Thyroid gland (tissue), 4 donors: ENCODE measurements around the gene ZC3H10. TPM values are rescaled to one million over a fixed set of nuclear protein-coding genes. Genes with fewer than 3 reads are reported as not detected.

ENCODE experiments used
- DNase-seq, 2 donors: peaks; one replicate each; pipeline ENCODE4 v3.0.0-alpha.2; 2019
- H3K27ac ChIP-seq, 3 donors: fragments of 200-600 bp; sonication (generic); 1 replicate in 2 of 3; 2 replicates in 1 of 3; pipeline ENCODE4 v1.5.1; 2016 to 2019; ENCODE audit warnings: mild to moderate bottlenecking in 1 of 3, moderate library complexity in 1 of 3
- H3K27me3 ChIP-seq: fragments of 200-600 bp; sonication (generic); one replicate; pipeline ENCODE4 v1.5.1; 2019
- H3K36me3 ChIP-seq, 2 donors: fragments of 200-600 bp; sonication (generic); one replicate each; pipeline ENCODE4 v1.5.1; 2016 to 2019
- H3K4me1 ChIP-seq, 2 donors: fragments of 200-600 bp; sonication (generic); one replicate each; pipeline ENCODE4 v1.5.1; 2017 to 2019
- H3K4me3 ChIP-seq, 3 donors: fragments of 200-600 bp; sonication (generic); replicated peaks in 1 of 3; 1 replicate in 2 of 3; 2 replicates in 1 of 3; pipeline ENCODE4 v1.5.1; 2016; ENCODE audit warnings: mild to moderate bottlenecking in 1 of 3
- H3K9me3 ChIP-seq: fragments of 200-600 bp; sonication (generic); one replicate; pipeline ENCODE4 v1.5.1; 2017
- CTCF ChIP-seq, 6 experiments: fragments of 200-600 bp in 3 of 6; fragments of 450-650 bp in 3 of 6; sonication (generic) in 3 of 6; IDR thresholded peaks; one replicate each; pipeline ENCODE4 v1.5.1; 2016 to 2019; ENCODE audit warnings: antibody characterized with exemption in 6 of 6, mild to moderate bottlenecking in 2 of 6, inconsistent platforms in 1 of 6, moderate library complexity in 1 of 6
- POLR2A ChIP-seq, 2 donors: fragments of 450-650 bp; IDR thresholded peaks; one replicate each; pipeline ENCODE4 v1.6.1; 2017; ENCODE audit warnings: antibody characterized with exemption in 2 of 2, mild to moderate bottlenecking in 2 of 2, moderate library complexity in 1 of 2
- WGBS, 2 donors: methylation state at CpG; one replicate each; pipeline ENCODE4 v1.1.5; 2017; 5-methylcytosine and 5-hydroxymethylcytosine counted together
- intact Hi-C: fragments of 100-400 bp; cut with DNase I; formaldehyde crosslinking; loops from one replicate; pipeline ENCODE4 v1.15.1; 2023
- total RNA-seq, 4 donors: library from RNA; depleted of rRNA; stranded (reverse); fragments of >200 nt; gene quantifications; one replicate each; pipeline ENCODE4 v1.2.3, GENCODE V29; 2016

ZC3H10 gene
- total RNA-seq, 4 donors from 2014 or later, result 4.7 to 7.7 (median 5.6) TPM

GRCh38 chr12:56152756-56153677, 35.0 kb downstream of the ZC3H10 start:
- WGBS, 2 donors, result 5 to 12% methylated on average over 5 to 8 of the region's 8 CpGs
- Histone ChIP-seq H3K27ac (peak overlapping the region; percentile 89 to 96 (median 92)), H3K4me3 (peak overlapping the region in 2 of 3 donors; percentile 49 to 73), H3K36me3 (no peaks in the 10 kb centered on the region), H3K4me1 (peaks cover 19 to 32% of the 10 kb centered on the region in 2 donors), H3K9me3 (no peaks in the 10 kb centered on the region), H3K27me3 (no peaks in the 10 kb centered on the region)
- no peak for DNase-seq
- intact Hi-C loops, result no loop called here
- TF ChIP-seq CTCF (IDR thresholded peaks at IDR 0.05), result no peak
- TF ChIP-seq POLR2A (IDR thresholded peaks at IDR 0.05), result no peak

- H3K4me1 ChIP-seq, result peaks cover 19 to 32% of the 10 kb centered on the region in 2 donors
- no peaks in the 10 kb centered on the region for H3K36me3 ChIP-seq
- no peak overlapping the region for H3K4me3 ChIP-seq
- 67 to 88% methylated on average over 3 to 5 of the region's 5 CpGs for WGBS, 2 donors
- no peaks in the 10 kb centered on the region for H3K9me3 ChIP-seq
- TF ChIP-seq POLR2A (IDR thresholded peaks at IDR 0.05), result no peak
- TF ChIP-seq CTCF (IDR thresholded peaks at IDR 0.05), result no peak
- H3K27me3 ChIP-seq, result no peaks in the 10 kb centered on the region
- H3K27ac ChIP-seq, result no peak overlapping the region
- intact Hi-C loops, result no loop called here
- DNase-seq, result no peak
Measured at GRCh38 chr12:56153678-56154065, 35.6 kb downstream of the ZC3H10 start.

GRCh38 chr12:56154246-56154771, 36.2 kb downstream of the ZC3H10 start:
- Histone ChIP-seq H3K4me1 (peaks cover 20 to 32% of the 10 kb centered on the region in 2 donors), H3K36me3 (no peaks in the 10 kb centered on the region), H3K27ac (no peak overlapping the region), H3K9me3 (no peaks in the 10 kb centered on the region), H3K4me3 (no peak overlapping the region), H3K27me3 (no peaks in the 10 kb centered on the region)
- intact Hi-C loops, result no loop called here
- no peak for DNase-seq
- 86 to 100% methylated on average over 1 of the region's 1 CpG for WGBS, 2 donors
- TF ChIP-seq CTCF (IDR thresholded peaks at IDR 0.05) (no peak), POLR2A (IDR thresholded peaks at IDR 0.05) (no peak)

- Histone ChIP-seq H3K36me3 (peaks cover 3 to 4% of the 10 kb centered on the region in 2 donors), H3K27me3 (no peaks in the 10 kb centered on the region), H3K9me3 (no peaks in the 10 kb centered on the region), H3K4me1 (peaks cover 25 to 37% of the 10 kb centered on the region in 2 donors), H3K4me3 (no peak overlapping the region), H3K27ac (no peak overlapping the region)
- DNase-seq, result no peak
- no peak for TF ChIP-seq CTCF (IDR thresholded peaks at IDR 0.05)
- TF ChIP-seq POLR2A (IDR thresholded peaks at IDR 0.05), result no peak
- intact Hi-C loops, result no loop called here
- 91 to 92% methylated on average over 5 of the region's 5 CpGs for WGBS, 2 donors
Measured at GRCh38 chr12:56154818-56155217, 36.8 kb downstream of the ZC3H10 start.
